Globus pallidus (tissue), 1 donor: ENCODE measurements around the gene SCRN1.
A peak's percentile ranks its signal among the peaks of the same experiment; 100 is the strongest.

Experiments
- DNase-seq: peaks from one replicate; pipeline ENCODE4 v3.0.0-alpha.2; 2015; ENCODE audit warnings: low spot score

Gene SCRN1

GRCh38 chr7:29926741-29927140, 62.9 kb downstream of the SCRN1 start:
- DNase-seq, result peak; percentile 50

- DNase-seq, result no peak
These were observed 63.4 kb downstream of the SCRN1 start for GRCh38 chr7:29926216-29926615.

GRCh38 chr7:29924684-29925083, 64.9 kb downstream of the SCRN1 start:
- no peak for DNase-seq

GRCh38 chr7:29924006-29924405, 65.6 kb downstream of the SCRN1 start:
- DNase-seq, result no peak

- no peak for DNase-seq
These were observed 66.5 kb downstream of the SCRN1 start for GRCh38 chr7:29922921-29923700.

GRCh38 chr7:29921404-29922010, 68.1 kb downstream of the SCRN1 start:
- peak; percentile 43 for DNase-seq

GRCh38 chr7:29920491-29920890, 69.1 kb downstream of the SCRN1 start:
- DNase-seq, result no peak

GRCh38 chr7:29919790-29920189, 69.8 kb downstream of the SCRN1 start:
- DNase-seq, result no peak

GRCh38 chr7:29918850-29919249, 70.8 kb downstream of the SCRN1 start:
- no peak for DNase-seq

- peak; percentile 41 for DNase-seq
These were observed 72.0 kb downstream of the SCRN1 start for GRCh38 chr7:29917641-29918040.

GRCh38 chr7:29915481-29916215, 74.0 kb downstream of the SCRN1 start:
- no peak for DNase-seq

GRCh38 chr7:29914180-29914579, 75.4 kb downstream of the SCRN1 start:
- DNase-seq, result no peak

- no peak for DNase-seq
These were observed 83.2 kb downstream of the SCRN1 start for GRCh38 chr7:29906200-29907022.

- no peak for DNase-seq
These were observed 88.9 kb downstream of the SCRN1 start for GRCh38 chr7:29900745-29901144.

- no peak for DNase-seq
These were observed 91.3 kb downstream of the SCRN1 start for GRCh38 chr7:29898301-29898700.

GRCh38 chr7:29896685-29897411, 92.8 kb downstream of the SCRN1 start:
- no peak for DNase-seq

- no peak for DNase-seq
These were observed 94.0 kb downstream of the SCRN1 start for GRCh38 chr7:29895559-29895958.

GRCh38 chr7:29894256-29894655, 95.3 kb downstream of the SCRN1 start:
- no peak for DNase-seq

GRCh38 chr7:29893351-29893965, 96.1 kb downstream of the SCRN1 start:
- no peak for DNase-seq

- DNase-seq, result no peak
These were observed 97.4 kb downstream of the SCRN1 start for GRCh38 chr7:29892231-29892630.

- no peak for DNase-seq
These were observed 97.8 kb downstream of the SCRN1 start for GRCh38 chr7:29891766-29892165.
